Measurements from ENCODE around the gene RPS6KA5. TPM values are rescaled to one million over a fixed set of nuclear protein-coding genes. Genes with fewer than 3 reads are reported as not detected.

Gene RPS6KA5
- total and polyA plus RNA-seq, 9 of the 15 experiments (the other 6 are each of a cell fraction or from before 2014, with no cell fraction given) = 0.88 to 7.7 (median 4.7) TPM

DNA sequence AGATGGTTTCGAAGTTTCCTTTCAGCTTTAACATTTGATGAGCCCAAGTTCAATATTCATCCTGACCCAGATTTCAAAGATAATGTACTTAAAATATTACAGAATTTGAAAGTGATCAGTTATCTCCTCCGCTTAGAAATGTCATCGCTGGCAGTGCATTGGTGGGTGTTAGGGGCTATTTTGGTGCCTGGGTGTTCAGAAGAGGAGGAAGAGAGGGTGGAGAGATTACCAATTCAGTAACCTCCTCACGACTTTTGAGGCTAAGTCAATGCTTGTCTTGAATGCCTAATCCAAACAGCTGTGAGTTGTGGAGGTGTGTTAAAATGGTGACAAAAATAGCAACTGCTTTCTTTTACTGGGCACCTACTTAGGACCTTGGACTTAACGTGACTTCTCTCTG is 39.7 kb upstream of the RPS6KA5 start:
- no peaks in the 10 kb centered on the region; a peak in 2 of 5 replicates for H3K4me1 ChIP-seq (replicated peaks in 1 of 2; ENCODE audit: control insufficient read depth in 2 of 2, insufficient read depth in 2 of 2, low read length in 2 of 2)
- H3K36me3 ChIP-seq (ENCODE audit: control insufficient read depth, insufficient read depth, low read length) = no peaks in the 10 kb centered on the region
- no peak overlapping the region for H3K4me2 ChIP-seq (ENCODE audit: insufficient read depth, low read length)
- POLR2A ChIA-PET = interaction anchor here (2.1 kb wide), 1 partner anchor 16 kb away, joined by 7 read pairs; no protein-coding TSS in a partner anchor
- H3K9me1 ChIP-seq (ENCODE audit: control insufficient read depth, insufficient read depth, low read length) = no peaks in the 10 kb centered on the region
- no peaks in the 10 kb centered on the region for H3K9me3 ChIP-seq (replicated peaks; ENCODE audit: control insufficient read depth, insufficient read depth, low read depth, low read length)
- TF ChIP-seq HMGXB4 (CRISPR knock-in tag; IDR thresholded peaks at IDR 0.05) = no peak
- no peak for TF ChIP-seq ZNF354B (CRISPR knock-in tag; IDR thresholded peaks at IDR 0.05)
- TF ChIP-seq TRIM24 (IDR thresholded peaks at IDR 0.05) = no peak
- TF ChIP-seq GABPB2 (CRISPR knock-in tag; conservative IDR thresholded peaks at IDR 0.05) = no peak
- TF ChIP-seq, protein P1, sequence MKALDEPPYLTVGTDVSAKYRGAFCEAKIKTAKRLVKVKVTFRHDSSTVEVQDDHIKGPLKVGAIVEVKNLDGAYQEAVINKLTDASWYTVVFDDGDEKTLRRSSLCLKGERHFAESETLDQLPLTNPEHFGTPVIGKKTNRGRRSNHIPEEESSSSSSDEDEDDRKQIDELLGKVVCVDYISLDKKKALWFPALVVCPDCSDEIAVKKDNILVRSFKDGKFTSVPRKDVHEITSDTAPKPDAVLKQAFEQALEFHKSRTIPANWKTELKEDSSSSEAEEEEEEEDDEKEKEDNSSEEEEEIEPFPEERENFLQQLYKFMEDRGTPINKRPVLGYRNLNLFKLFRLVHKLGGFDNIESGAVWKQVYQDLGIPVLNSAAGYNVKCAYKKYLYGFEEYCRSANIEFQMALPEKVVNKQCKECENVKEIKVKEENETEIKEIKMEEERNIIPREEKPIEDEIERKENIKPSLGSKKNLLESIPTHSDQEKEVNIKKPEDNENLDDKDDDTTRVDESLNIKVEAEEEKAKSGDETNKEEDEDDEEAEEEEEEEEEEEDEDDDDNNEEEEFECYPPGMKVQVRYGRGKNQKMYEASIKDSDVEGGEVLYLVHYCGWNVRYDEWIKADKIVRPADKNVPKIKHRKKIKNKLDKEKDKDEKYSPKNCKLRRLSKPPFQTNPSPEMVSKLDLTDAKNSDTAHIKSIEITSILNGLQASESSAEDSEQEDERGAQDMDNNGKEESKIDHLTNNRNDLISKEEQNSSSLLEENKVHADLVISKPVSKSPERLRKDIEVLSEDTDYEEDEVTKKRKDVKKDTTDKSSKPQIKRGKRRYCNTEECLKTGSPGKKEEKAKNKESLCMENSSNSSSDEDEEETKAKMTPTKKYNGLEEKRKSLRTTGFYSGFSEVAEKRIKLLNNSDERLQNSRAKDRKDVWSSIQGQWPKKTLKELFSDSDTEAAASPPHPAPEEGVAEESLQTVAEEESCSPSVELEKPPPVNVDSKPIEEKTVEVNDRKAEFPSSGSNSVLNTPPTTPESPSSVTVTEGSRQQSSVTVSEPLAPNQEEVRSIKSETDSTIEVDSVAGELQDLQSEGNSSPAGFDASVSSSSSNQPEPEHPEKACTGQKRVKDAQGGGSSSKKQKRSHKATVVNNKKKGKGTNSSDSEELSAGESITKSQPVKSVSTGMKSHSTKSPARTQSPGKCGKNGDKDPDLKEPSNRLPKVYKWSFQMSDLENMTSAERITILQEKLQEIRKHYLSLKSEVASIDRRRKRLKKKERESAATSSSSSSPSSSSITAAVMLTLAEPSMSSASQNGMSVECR (CRISPR knock-in tag; IDR thresholded peaks at IDR 0.05) = no peak
- no peak for TF ChIP-seq ZNF436 (CRISPR knock-in tag; IDR thresholded peaks at IDR 0.05)
- TF ChIP-seq CHD2 (IDR thresholded peaks at IDR 0.05; ENCODE audit: low read depth, low read length) = no peak
- TF ChIP-seq, protein P2, sequence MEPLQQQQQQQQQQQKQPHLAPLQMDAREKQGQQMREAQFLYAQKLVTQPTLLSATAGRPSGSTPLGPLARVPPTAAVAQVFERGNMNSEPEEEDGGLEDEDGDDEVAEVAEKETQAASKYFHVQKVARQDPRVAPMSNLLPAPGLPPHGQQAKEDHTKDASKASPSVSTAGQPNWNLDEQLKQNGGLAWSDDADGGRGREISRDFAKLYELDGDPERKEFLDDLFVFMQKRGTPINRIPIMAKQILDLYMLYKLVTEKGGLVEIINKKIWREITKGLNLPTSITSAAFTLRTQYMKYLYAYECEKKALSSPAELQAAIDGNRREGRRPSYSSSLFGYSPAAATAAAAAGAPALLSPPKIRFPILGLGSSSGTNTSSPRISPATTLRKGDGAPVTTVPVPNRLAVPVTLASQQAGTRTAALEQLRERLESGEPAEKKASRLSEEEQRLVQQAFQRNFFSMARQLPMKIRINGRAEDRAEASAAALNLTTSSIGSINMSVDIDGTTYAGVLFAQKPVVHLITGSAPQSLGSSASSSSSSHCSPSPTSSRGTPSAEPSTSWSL (CRISPR knock-in tag; IDR thresholded peaks at IDR 0.05; ENCODE audit: borderline replicate concordance) = no peak
- TF ChIP-seq FOXJ2 (tag; IDR thresholded peaks at IDR 0.05) = no peak
- TF ChIP-seq MLLT1 (IDR thresholded peaks at IDR 0.05) = no peak
- TF ChIP-seq KDM5B (IDR thresholded peaks at IDR 0.05; ENCODE audit: insufficient replicate concordance, low read depth, low read length) = no peak
- TF ChIP-seq RAD21 (CRISPR knock-in tag; conservative IDR thresholded peaks at IDR 0.05 in 1 of 2, IDR thresholded peaks at IDR 0.05 in 1 of 2) = no peak
- TF ChIP-seq FOXK1 (CRISPR knock-in tag; IDR thresholded peaks at IDR 0.05; ENCODE audit: borderline replicate concordance) = no peak
- TF ChIP-seq CREM (IDR thresholded peaks at IDR 0.05; ENCODE audit: low read depth) = no peak
- no peak overlapping the region for H3K9ac ChIP-seq (ENCODE audit: insufficient read depth in 1 of 2, low read depth in 2 of 2, low read length in 2 of 2)
- FAIRE-seq (no peak), ATAC-seq (no peak), DNase-seq (ENCODE audit: extremely low read depth in 1 of 4, low spot score in 3 of 4) (no peak)
- in situ Hi-C loops (cut with MboI) = no loop called here
- no peaks in the 10 kb centered on the region for H3K79me2 ChIP-seq (ENCODE audit: control insufficient read depth, insufficient read depth, low read length)
- intact Hi-C loops (cut with micrococcal nuclease) = no loop called here
- no peak overlapping the region for H3K4me3 ChIP-seq
- H3K27ac ChIP-seq (ENCODE audit: extremely low read depth, low read depth, low read length) = no peak overlapping the region
- peaks cover 2 to 16% of the 10 kb centered on the region in 2 experiments; a peak in 3 of 5 replicates for H3K27me3 ChIP-seq (ENCODE audit: control insufficient read depth in 2 of 2, insufficient read depth in 2 of 2, low read length in 2 of 2)
- no TSS peak for BruUV-seq (replicated peaks)
- H4K20me1 ChIP-seq (replicated peaks; ENCODE audit: control insufficient read depth, insufficient read depth, low read length) = no peaks in the 10 kb centered on the region
- 11% methylated on average over 4 of the region's 5 CpGs for WGBS (ENCODE audit: insufficient coverage, low coverage, missing lambda C conversion rate)
- CTCF ChIA-PET (ENCODE audit: low intra/inter-chr PET ratio) = no interaction called here
- no peak overlapping the region for H2AFZ ChIP-seq (ENCODE audit: low read depth, low read length)
